Stimulated activated CD4-positive, alpha-beta T cell treated with anti-CD3 and anti-CD28 coated beads, Interleukin-12 subunit alpha, Interleukin-12 subunit beta, amount 100 ng/mL, for 4 hours (primary cell): ENCODE results near the gene PRH1.

Experiments used
- DNase-seq: peaks from one replicate; pipeline ENCODE4 v3.0.0-alpha.2; 2020

PRH1 gene

GRCh38 chr12:10884086-10884725, at the start of gene PRH1:
Gene PRH1 (minus strand): TSS chr12:10884255. CDS start chr12:10884217, 38 bp downstream.
- DNase-seq, result no peak

- no peak for DNase-seq
These were observed 44.8 kb upstream of the PRH1 start, which contains the start of gene PRH2 for GRCh38 chr12:10928746-10929286. Gene PRH2 (plus strand): TSS chr12:10929236. CDS start chr12:10929274, 38 bp downstream.

- no peak for DNase-seq
These were observed 42.2 kb upstream of the PRH1 start for GRCh38 chr12:10926269-10926668.

DNA sequence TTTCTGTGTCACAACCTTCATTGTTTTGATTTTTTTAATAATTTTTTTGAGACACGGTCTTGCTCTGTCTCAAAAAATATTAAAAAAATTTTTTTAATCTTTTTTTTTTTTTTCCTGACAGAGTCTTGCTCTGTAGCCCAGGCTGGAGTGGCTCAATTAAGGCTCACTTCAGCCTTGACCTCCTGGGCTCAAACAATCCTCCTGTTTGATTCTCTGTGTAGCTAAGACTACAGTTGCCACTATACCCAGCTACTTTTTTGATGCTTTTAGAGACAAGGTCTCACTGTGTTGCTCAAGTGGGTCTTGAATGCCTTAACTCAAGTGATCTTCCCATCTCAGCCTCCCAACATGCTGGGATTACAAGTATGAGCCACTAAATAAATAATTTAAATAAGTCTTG, 35.8 kb upstream of the PRH1 start:
- DNase-seq, result no peak

- no peak for DNase-seq
These were observed 26.3 kb upstream of the PRH1 start for GRCh38 chr12:10910380-10910779.

DNA sequence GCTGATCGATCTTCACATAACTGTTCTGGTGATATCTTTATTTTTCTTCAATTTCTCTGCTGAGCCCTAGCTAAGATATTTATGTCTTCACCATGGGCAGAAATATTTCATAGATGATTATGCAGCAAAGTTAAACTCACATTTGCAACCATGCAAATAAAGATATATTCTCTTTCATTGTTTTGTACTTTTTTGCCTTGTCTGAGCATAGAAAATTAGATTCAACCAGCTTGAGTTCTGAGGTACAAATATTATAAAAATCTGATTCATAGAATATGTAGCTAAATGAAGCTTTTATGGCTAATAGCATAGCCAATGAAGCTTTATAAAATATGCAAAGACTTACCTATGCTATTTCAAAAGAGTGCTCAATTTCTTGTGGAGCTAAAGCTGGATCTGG, 25.4 kb upstream of the PRH1 start, which contains the start of gene TAS2R13:
Gene TAS2R13 (minus strand): TSS at position 101 of the 400 bp plus-strand sequence. CDS start 264 bp downstream, outside the sequence.
- no peak for DNase-seq

DNA sequence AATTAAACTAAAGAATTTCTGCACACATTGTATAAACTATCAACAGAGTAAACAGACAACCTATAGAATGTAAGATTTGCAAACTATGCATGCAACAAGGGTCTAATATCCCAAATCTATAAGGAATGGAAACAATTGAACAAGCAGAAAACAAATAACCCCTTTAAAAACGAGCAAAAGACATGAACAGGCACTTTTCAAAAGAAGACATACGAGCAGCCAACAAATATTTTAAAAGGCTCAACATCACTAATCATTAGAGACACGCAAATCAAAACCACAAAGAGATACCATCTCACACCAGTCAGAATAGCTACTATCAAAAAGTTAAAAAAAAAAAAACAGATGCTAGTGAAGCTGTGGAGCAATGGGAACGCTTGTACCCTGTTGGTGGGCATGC, 20.6 kb upstream of the PRH1 start:
- DNase-seq, result no peak

- DNase-seq, result no peak
These were observed 17.4 kb upstream of the PRH1 start for GRCh38 chr12:10901427-10901826.

DNA sequence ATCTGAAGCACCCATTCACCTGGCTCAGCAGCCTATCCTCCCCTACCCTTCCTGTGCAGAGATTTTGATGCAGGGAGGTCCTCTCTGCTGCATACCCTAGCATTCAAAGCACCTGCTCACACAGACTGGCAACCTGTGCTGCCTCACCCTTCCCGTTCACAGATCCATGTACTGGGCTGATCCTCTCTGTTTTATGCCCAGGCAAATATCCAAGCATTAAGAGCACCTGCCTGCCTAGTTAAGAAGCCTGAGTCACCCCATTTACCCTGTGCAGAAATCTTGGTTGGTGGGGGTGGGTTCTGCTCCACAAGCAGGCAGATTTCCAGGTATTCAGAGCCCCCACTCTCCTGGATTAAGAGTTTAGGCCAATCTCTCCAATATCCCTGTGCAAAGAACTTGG, 16.9 kb upstream of the PRH1 start:
- DNase-seq, result no peak

DNA sequence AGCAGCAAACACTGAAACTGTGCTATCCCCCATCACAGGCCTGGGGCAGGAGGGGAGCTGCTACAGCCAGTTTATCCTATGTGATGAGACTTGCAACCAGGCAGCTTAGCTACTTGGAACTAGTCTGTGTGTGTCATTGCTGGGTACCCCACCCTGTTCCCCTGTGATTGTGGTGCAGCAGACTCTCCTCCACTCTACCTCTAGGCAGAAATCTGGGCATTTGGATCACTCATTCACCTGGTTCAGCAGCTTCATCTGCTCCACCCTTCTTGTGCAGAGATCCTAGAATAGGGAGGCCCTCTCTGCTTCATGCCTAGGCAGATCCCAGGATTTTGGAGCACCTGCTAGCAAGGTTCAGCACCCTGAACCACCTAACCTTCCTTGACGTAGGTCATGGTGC, 16.5 kb upstream of the PRH1 start:
- DNase-seq, result no peak

GRCh38 chr12:10896854-10897253, 12.8 kb upstream of the PRH1 start:
- no peak for DNase-seq

DNA sequence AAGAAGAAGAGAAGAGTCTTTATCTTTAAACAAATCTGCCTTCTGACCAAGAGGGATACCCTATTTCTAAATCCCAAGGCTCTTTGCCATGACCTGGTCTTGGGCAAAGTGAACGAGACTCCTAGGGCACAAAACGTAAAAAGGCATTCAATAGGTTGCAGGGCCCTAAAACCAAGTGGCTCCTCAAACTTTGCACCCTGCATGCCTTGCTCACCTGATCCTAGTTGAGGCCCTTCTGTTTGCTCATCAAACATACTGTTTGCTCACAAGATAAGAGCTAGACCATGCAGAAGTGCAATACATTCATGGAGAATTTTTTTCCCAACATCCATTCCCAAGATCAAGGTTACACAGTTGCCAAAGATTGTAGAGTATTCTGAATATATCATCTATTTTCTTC, 7.9 kb upstream of the PRH1 start:
- no peak for DNase-seq

DNA sequence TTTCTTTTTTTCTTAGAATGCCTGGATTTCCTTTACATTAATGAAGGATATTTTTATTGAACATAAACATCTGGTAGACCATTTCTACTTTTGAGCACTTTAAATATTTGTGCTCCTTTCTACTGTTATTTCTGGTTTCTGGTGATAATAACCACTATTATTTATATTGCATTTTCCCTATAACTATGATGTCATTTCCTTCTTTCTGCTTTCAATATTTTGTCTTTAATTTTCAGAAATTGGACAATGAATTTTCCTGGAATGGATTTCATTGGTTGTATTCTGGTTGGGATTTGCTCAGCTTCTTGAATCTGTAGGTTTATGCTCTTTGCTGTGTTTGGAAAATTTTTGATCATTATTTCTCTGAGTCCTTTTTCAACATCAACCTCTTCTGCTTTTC, 5.2 kb upstream of the PRH1 start:
- DNase-seq, result no peak

DNA sequence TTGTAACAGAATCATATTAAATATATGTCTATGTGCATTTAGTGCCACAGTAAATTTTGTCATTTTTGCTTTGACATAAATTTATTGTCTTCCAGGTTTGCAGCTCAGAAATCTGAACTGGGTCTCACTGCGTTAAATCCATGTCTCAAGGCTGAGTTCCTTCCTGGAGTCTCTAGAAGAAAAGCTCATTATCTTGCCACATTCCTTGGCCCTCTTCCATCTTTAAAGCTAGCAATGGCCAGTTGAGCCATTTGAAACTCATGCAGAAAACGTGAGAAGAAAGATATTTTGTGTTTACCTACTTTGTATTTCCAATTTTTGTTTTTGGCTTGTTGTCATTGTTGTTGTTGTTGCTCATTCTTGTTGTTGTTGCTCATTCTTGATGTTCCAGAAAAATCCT, 10.7 kb downstream of the PRH1 start:
- no peak for DNase-seq

DNA sequence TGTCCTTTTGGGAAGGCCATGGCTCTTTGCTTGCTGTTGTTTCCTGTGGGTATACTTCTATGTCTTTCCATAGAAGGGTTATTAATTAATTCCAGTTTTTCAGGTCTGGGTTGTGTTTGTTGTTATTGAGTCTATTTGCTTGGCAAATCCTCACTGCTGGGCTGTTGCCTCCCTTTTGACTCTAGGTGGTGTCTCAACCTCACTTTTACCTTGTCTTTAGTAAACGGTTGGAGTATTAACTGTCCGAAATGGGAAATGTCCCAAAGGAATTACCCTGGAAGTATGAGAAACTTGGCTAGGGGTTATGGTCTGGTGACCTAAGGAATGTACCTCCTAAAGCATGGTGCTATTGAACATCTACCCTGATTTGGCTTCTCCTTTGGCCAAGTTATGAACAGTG, 16.7 kb downstream of the PRH1 start:
- DNase-seq, result no peak

GRCh38 chr12:10863512-10864218, 20.4 kb downstream of the PRH1 start:
- no peak for DNase-seq

GRCh38 chr12:10861366-10861765, 22.7 kb downstream of the PRH1 start:
- no peak for DNase-seq

- DNase-seq, result no peak
These were observed 28.2 kb downstream of the PRH1 start for GRCh38 chr12:10855807-10856206.

GRCh38 chr12:10853776-10854175, 30.3 kb downstream of the PRH1 start:
- DNase-seq, result no peak

- DNase-seq, result no peak
These were observed 32.7 kb downstream of the PRH1 start for GRCh38 chr12:10851243-10851858.

DNA sequence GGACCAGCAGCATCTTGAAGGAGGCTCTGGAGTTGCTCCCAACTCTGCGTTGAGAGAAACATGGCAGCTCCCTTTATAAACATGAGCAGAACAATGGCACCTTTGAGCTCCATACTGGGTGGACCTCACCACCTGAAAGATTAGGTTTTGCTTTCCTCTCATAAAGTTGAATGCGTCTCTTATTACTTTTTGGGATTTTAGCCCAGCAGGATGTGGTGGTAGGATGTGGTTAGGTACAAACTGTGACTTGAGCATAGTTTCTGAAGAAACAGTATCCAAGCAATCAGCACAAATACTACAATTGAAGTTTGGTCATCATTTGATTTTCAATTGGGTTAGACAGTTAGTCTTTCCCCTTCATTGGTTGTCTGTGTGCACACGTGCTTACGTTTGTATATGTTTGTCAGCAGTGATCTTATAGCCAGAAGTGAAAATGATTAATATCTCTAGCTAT, 34.6 kb downstream of the PRH1 start, which contains the start of gene PRR4:
Gene PRR4 (minus strand): TSS at position 51 of the 454 bp plus-strand sequence. CDS start 38 bp downstream, at position 13.
- DNase-seq, result no peak

- DNase-seq, result no peak
These were observed 36.3 kb downstream of the PRH1 start for GRCh38 chr12:10847744-10848143.

GRCh38 chr12:10842862-10843261, 41.2 kb downstream of the PRH1 start:
- DNase-seq, result no peak

DNA sequence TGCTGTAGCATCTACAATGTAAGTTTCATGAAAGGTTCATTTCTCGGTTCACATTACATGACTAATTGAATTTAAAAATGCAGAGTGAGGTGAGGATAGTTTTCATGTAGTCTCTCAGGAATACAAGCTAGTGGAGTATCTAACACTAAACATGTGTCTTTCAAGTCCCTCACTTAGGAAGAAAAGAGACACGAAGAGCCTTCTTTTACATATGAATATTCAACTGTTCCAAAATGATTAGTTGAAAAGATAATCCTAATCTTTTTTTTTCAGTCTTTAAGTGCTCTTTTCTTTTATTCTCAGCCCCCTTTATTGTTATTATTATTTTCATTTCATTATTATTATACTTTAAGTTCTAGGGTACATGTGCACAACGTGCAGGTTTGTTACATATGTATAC, 45.6 kb downstream of the PRH1 start:
- DNase-seq, result no peak
